NCI-H345 treated with DMSO at 0.1 percent for 48 hours (cell line): Measurements from ENCODE around the gene TMEM250.
"Not testable (repeated sequence)": the region's sequence is repeated elsewhere in the genome, so short reads cannot be mapped to it uniquely, and the experiment has no call there.

Experiments
- DNase-seq: peaks from one replicate; lab custom pipeline; 2025; ENCODE audit not compliant: unreplicated experiment; lab: John Stamatoyannopoulos, UW

The TMEM250 gene

DNA sequence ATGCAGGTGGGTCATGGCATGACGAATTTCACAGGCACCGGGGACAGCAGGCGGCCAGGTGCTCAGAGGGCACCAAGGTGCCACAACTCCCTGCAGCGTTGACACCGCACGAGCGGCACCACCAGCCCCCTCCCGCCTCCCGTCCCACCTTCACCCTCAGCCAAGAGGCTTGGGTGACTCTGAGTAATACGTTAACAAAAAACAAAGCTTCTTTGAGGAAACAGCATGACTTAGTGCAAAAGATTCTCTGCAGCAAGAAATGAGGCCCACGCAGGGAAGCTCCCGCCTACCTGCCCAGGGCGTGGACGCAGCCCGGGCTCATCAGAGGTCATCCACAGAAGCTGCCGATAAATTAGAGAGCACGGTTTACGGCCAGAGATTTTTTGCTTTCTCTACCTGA, 4.1 kb downstream of the TMEM250 start:
- DNase-seq: no peak

DNA sequence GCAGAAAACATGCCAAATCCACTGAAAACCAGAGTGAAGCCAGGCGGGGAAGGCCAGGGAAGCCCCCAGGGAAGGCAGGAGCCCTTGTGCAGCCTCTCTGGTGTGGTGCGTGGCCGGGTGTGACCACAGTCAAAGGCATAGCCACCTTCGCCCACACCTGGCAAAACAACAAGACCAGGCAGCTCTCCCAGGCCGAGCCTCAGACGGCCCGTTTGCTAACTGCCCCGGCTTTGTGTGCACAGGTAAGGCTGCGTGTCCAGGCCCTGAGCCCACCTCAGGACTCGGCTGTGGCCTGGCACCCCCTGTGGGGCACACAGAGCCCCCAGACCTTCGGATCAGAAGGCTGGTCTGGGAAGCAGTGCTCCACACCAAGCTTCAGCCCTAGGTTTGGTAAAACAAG, 6.1 kb downstream of the TMEM250 start:
- no peak for DNase-seq

DNA sequence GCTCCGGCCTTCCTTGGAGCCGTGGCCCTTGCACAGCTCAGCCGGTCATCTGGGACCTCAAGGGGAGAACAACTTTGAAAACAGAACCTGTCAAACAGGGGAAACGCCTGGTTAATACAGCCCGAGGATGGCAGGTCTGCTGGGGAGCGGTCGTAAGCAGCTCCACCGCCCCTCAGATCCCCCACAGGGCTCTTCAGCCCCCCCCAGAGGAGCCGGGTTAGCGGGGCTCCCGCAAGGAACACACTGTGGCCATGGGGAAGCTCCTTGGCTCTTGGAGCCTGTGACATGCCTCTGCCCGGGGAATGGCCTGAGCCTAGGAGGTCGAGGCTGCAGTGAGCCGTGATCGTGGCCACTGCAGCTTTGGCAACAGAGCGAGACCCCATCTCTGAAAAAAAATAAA, 6.8 kb downstream of the TMEM250 start:
- no peak for DNase-seq

DNA sequence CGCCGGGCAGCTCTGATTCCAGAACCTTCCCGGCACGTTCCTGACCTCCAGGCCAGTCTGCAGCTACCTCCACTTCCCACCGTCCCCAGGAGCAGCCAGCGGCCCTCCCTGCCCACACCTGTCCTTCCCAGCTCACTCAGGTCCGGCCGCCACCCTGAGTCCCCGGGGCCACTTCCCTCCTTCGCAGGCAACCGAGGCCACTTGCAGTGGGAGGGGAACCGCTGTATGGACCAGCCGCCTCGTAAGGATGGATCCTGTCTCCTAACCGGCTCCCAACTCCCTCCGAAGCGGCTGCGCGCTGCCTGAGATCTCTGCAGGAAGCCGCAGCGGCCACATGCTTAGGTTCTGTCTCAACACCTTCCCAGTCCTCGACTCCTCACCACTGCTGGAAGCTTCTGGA, 7.5 kb downstream of the TMEM250 start:
- no peak for DNase-seq

DNA sequence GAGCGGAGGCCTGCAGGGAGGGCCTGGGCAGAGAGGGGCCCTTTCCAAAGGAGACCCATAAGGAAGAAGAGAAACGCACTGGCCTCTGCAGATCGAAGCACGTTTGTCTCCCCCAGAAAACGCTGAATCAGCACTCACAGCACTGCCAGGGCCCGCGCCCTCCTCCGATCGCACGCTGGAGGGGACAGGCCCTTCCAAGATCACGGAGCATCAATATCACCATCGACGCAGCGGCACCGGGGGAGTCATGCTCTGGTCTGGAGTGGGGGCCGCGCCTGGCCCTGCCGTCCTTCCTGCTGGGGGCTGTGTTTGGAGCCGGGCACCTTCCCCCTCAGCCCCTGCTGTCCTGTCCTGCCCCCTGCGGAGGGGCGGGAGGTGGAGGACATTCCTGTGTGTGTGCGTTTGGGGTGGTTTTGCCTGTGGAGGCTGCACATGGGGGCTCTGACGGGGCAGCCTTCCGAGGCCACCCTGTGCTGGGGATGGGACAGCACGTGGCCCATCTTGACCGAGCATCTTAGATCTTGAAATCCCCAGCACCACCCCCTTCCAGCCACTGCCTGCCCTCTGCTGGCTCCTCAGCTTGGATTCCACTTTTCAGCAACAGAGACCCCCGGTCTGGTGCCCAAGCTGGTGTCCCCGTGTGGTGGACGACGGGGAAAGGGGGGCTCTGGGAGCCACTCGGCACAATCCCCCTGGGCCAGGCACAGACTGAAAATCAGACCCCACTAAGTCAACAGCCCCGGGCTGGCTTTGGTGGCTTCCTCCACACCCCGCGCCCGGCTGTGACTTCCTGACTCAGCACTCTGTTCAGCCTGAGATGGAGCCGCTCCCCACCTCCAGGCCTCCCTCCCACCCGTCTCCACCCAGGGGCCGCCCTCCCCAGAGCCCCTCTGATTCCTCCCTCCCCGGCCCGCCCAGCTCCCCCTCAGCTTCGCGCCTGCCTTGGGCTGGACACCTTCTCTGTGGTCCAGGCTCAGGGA, 8.3 kb downstream of the TMEM250 start:
- DNase-seq: no peak

DNA sequence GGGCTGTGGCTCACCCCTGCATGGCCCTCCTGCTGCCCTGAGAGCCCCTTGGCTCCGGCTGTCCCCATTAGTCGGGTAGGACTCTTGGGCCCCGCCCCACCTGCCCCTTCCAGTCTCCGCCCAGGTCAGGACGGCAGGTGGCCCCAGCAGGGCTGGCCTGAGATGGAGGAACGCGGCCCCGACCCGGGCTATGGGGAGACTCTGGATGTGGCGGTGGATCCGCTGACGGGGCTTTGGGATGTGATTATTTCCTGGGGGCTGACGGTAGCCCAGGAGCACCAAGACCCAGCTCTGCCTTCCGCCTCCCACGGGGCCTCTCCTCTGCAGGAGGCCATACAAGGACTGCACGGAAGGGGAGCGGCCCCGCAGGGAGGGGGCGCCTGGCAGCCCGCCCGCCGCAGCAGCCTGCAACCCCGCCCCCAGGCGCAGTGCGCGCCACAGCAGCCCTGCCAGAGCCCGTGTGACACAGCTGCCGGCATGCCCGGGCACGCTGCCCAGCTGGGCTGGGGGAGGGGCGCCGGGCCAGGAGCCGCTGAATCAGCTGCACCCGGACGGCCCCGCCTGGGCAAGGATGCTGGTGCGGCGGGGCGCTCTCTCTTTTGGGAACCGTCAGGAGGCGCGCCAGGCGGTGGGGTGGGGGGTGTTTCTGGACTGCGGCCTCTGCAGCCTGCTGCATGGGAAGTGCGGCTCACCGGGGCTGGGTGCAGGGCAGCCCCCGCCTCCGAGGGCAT, 9.2 kb downstream of the TMEM250 start:
- DNase-seq: peak; percentile 92

DNA sequence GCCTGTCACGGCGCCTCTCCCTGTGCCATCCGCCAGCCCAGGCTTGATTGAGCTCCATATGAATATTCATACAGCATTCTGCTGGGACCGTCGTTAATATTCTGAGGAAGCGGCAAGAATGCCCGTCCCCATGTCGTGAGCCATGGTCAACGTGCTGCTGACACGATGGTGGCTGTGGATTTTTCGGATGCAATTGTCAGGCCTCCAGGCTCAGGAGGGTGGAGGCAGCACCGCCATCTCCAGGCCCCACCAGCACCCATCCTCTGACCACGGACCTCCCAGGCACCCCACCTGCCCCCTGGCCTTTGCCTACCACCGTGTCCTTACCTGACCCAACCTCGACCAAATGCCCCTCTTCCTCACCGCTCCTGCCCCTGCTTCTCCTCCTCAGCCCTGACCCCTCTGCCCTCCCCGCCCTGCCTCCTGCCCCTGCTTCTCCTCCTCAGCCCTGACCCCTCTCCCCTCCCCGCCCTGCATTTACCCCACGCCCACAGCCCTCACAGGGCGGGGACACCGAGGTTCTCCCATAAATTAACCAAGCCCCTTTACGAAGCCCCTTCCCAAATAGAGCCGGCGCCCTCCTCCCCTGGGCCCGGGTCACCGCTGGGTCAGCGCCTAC, 9.9 kb downstream of the TMEM250 start:
- no peak for DNase-seq

DNA sequence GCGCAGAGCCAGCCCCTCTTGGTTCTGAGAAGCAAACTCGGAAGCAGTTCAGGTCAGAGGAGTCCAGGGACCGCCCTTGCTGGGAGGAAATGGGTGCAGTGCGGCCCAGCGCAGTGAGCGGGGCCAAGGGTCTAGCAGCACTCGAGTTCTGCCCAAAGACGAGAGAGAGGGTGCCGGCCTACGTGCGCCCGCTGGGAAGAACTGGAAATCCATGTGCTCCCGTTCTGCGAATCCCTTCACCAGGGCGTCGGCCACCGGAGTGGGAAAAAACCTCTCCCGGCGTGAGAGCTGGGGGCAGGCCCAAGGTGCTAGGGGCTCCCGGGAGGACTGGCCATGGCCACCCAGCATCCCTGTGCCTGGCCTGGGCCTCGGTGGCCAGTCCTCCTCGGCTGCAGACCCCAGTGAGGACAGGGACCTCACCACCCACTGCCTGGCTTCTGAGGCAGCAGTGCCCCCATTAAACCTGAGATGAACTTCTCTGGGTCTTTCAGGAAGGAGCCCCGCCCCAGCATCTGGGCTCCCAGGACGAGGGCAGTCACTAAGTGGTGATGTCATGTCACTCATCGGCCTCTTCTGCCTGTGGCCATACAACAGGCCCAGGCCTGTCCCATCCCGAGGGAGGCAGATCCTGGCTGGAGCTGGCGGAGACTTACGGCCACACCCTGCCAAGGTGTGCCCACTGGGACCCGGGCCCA, 10.6 kb downstream of the TMEM250 start:
- DNase-seq: peak; percentile 42

DNA sequence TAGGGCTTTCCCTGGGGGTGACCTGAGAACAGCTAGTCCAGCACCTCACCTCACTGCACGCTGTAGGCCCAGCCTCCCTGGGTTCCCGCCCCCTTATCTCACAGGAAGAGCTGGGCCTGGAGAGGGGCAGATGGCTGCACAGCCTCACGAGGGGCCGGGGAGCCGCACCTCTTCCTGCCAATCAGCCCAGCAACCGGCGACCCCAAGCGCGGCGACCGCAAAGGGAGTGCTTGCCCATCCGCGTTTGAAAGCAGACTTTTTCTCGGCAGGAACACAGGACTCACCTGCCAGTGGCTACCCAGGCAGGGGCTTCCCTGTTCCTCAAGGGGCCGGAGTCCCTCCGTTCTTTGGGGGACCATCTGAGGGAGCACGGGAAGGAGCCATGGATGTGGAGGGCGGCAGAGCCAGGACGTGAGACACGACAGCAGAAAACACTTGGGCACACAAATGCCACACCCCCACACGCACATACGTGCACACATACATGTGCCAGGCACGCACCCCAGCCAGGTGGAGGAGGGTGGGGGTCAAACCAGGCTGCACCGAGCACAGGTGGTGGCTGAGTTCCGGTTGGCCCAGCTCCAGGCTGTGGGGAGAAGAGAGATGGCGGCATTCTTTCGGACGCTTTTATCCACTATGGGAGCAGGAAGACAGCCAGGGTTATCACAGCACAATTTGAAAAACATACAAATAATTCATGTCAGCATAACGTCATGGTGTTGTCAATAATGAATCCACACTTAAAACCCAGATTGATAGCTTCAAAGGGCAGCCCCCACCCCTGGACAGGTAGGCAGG, 11.3 kb downstream of the TMEM250 start:
- DNase-seq: no peak

DNA sequence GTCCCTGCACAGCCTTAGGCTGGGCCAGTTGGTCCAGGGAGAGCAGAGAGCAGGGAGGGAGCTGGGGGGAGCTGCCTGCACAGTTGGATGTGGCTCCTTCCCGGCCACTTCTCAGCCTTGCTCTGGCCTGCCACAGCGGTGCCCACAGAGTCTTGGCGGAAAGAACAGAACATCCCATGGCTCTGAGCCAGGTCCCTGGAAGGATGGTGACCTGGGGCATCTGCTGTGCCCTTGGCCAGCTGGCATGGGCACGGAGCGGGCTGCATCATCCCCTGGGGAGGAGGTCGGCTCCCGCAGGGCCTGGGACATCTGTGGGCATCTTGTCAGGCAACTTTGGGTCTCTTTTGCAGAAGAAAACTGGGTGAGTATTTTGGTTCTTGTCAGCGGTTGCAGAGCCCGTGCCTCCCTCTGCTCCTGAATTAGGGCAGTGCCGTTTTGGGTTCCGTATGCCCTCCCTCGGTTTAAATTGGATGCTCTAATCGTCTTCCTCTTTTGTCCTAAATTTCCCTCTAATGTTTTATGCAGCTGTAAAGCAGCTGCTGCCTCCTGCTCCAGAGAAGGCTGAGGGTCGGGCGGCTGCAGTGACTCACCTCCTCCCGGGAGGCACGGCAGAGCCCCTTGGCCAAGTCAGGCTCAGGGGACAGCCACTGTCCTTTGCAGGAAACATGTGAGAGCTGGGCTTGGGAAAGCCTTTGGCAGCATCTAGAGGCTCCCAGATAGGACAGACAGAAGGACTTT, 13.1 kb downstream of the TMEM250 start:
- no peak for DNase-seq

DNA sequence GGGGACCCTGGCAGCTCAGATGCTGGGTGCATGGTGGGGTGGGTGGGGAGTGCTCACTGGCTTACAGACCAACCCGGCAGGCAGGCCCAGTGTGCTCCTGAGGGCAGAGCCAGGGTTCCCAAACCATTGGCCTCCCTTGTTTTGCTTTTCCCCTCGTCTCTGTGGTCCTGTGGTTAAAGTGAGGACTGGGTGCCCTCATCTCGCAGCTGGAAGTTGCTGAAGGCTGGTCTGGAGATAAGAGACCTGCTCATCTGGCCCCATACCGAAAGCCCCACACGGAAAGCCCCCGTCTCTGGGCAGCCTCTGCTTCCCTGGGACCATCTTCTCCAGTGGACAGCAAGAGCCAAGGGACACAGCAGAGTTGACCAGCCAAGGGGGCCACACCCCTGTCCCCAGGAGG, 13.8 kb downstream of the TMEM250 start:
- DNase-seq: no peak

DNA sequence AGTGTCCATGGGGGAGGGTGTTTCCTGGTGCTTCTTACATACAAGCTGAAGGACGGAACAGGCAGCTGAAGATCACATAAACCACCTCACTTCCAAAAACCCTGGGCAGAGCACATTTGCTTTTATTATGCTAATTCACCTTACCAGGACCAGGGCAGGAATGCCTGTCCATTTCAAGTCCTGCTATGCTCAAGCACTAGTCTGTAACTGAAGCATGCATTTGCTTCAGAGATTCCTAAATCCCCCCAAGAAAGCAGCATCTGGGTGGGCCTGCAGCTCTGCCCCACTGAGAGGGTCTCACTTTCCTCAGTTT, 14.2 kb downstream of the TMEM250 start:
- no peak for DNase-seq

DNA sequence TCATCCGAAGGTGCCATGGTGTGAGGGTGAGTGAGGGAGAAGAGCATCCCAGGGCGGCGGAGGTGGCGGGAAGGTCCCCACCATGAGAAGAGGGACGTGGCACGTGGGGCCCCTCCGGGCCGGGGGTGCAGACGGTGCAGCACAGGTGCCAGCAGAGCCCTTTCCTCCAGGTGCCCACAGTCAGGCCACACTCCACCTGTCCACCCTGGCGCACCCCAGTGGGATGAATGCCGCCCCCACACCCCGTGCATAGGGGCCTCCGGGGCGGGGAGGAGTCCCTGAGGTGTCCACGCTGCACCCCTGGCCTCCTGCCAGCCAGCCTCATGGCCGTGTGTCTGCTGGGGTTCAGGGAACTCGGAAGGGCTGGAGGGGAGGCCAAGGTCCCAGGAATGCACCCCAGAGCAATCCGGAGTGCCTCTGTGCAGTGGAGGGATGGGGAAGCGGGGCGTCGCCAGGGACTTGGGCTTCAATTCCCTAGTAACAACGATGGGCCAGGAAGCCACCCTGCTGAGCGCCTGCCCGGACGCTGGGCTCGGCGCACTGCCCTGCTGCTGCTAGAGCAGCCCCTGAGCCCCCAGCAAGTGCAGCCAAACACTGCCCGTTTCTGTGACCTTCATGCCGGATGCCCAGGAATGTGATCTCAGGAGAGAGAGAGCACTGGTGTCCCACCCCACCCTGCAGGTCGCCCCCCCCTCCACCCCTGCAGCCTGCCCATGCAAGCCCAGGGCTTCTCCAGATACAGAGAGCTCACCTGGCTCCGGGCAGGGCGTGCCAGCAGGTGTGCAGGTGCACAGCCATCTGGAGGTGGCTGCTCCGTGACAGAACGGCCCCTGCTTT, 14.8 kb downstream of the TMEM250 start:
- DNase-seq: peak; percentile 84

DNA sequence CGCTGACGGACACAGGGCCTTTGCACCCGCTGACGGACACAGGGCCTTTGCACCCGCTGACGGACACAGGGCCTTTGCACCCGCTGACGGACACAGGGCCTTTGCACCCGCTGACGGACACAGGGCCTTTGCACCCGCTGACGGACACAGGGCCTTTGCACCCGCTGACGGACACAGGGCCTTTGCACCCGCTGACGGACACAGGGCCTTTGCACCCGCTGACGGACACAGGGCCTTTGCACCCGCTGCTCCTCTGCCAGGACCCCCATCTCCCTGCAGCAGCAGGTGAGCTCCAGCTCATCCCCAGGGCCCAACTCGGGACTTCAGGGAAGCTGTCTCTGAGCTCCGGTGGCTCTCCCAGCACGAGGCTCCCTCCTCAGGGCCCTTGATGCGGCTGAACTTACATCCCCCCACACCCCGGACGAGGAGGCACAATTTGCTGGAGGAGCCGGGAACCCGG, 17.0 kb downstream of the TMEM250 start:
- DNase-seq: not testable (repeated sequence)

DNA sequence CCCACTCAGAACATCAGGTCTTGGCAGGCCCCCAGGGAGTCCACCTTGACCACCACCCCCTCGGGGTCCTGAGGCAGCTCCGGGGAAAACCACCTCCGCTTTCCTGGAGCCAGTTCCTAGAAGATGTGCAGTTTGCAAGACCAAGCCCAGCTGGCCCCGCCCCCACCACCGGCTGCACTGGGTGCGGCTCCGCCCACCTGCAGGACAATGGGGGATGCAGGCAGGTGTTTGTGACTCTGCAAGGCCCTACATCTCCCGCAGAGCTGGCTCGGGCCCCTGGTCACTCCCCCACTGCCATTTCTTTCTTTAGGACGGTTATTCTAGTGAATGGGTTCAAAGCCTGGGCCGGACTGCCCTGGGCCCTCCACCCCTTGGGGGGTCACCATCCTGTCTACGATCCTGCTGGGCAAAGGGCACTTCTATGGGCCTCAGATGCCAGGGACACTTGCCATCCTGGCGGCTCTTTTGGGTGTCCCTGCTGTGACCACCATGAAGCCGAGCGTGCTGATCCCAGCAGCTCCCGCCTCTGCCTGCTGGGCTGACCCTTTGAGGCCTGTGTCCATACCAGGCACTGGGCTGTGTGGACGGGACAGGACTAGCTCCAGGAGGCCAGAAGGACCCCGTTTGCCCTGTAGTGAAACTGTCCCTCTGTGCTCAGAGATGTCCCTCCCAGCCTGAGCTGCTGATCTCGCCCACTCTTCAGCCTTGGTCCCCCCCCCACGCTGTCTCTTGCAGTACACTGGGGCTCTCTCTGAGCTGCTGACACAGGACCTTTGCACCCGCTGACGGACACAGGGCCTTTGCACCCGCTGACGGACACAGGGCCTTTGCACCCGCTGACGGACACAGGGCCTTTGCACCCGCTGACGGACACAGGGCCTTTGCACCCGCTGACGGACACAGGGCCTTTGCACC, 17.7 kb downstream of the TMEM250 start:
- peak; percentile 74 for DNase-seq

DNA sequence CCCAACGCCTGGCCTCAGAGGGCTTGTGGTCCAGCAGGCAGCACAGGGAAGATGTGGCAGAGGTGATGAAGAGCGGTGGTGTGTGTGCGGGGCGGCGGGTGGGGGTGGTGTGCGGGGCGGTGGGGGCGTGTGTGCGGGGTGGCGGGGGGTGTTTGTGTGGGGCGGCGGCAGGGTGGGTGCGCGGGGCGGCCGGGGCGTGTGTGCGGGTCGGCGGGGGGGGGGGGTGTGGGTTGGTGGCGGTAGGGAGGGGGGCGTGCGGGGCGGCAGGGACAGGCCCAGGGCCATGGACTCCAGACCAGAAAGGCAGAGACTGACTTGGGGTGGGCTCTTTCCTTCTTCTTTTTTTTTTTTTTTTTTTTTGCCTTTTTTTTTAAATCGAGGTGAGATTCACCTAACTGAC, 19.1 kb downstream of the TMEM250 start:
- no peak for DNase-seq

DNA sequence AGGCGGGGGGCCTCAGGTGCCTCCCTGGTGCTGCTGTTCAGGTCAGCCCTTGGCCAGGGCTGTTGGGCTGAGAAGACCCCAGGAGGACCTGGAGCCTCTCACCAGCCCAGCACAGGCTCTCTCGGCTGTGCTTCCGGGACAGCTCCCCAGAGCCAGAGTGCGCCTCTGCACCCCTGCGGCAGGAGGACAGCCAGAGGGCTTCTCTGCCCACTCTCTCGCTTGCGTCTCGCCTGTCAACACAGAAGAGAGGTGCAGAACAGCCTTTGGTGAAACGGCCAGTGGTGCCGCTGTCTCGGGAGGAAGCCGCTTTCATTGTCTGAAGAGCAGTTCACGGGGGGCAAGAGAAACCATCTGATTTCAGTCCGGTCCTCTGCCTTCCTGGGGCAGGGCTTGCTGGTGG, 19.8 kb downstream of the TMEM250 start:
- DNase-seq: no peak

DNA sequence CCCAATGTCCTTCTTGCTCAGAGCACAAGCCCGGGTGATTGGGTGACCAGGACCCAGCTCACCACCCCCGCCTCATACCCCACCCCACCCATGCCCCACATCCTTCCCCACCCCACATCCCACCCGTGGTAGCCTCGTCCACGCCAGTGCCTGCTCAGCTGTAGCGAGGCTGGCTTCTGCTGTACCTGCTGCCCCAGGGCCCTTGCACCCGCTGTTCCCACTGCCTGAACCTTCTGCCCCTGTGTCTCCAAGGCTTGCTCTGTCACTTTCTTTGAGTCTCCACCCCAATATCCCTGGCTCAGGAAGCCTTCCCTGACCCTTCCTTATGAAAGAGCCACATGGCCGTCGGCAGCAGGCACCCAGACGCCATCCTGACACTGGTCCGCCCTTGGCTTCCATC, 20.5 kb downstream of the TMEM250 start:
- DNase-seq: no peak
